K562 (cell line): ENCODE measurements around the gene BMAL1. TPM values are rescaled to one million over a fixed set of nuclear protein-coding genes. Genes with fewer than 3 reads are reported as not detected.

Experiments used
- ATAC-seq: fragments of 200-7000 bp; cut with Tn5 transposase; 3 replicates; pipeline ENCODE4 v1.9.1; 2020; ENCODE audit warnings: moderate library complexity
- BruUV-seq: library from RNA; stranded (reverse); fragments of 400-500 nt; replicated peaks from 2 replicates; lab custom pipeline; 2021; lab: Mats Ljungman, UMichigan
- CTCF ChIA-PET: fragments of 300-600 bp; formaldehyde crosslinking; extraction: SDS; loops from one replicate; lab custom pipeline; 2021; ENCODE audit warnings: low intra/inter-chr PET ratio; lab: Yijun Ruan, JAX
- POLR2A ChIA-PET: fragments of 300-600, 350-650 bp; sonication (Branson Sonifier 250); formaldehyde crosslinking; extraction: SDS; loops from one replicate; lab custom pipeline; 2021; ENCODE audit warnings: antibody characterized with exemption, inconsistent platforms; lab: Yijun Ruan, JAX
- DNase-seq, 4 experiments: peaks; one replicate each; pipeline versions ENCODE4 v3.0.0 to v3.0.0-alpha.2; 2011 to 2018; ENCODE audit warnings: low spot score in 3 of 4, mixed read lengths in 3 of 4; ENCODE audit errors: extremely low read depth in 1 of 4
- FAIRE-seq: peaks from 2 replicates; lab custom pipeline; 2011; peaks lifted over from hg19 to GRCh38; lab: Jason Lieb, UNC
- H2AFZ ChIP-seq: 2 replicates; pipeline ENCODE4 v1.6.0; 2011; ENCODE audit warnings: low read depth, low read length, control low read depth, inconsistent platforms
- H3K27ac ChIP-seq: fragments of 200-600 bp; 3 replicates; pipeline ENCODE4 v1.8.0; 2011; ENCODE audit warnings: low read depth, mild to moderate bottlenecking, control low read depth, inconsistent platforms, low read length, moderate library complexity, mixed read lengths; ENCODE audit errors: extremely low read depth
- H3K27me3 ChIP-seq, 2 experiments: fragments of 300-600 bp in 1 of 2; 2 replicates in 1 of 2; 3 replicates in 1 of 2; pipeline versions ENCODE4 v1.6.0 to v1.8.0; 2011; ENCODE audit warnings: inconsistent platforms in 2 of 2, low read length in 2 of 2, mild to moderate bottlenecking in 1 of 2, mixed read lengths in 1 of 2, moderate library complexity in 1 of 2; ENCODE audit not compliant: control insufficient read depth in 2 of 2, insufficient read depth in 2 of 2
- H3K36me3 ChIP-seq: fragments of 300-600 bp; 3 replicates; pipeline ENCODE4 v1.8.0; 2011; ENCODE audit warnings: mild to moderate bottlenecking, low read length, inconsistent platforms; ENCODE audit not compliant: control insufficient read depth, insufficient read depth
- H3K4me1 ChIP-seq, 2 experiments: fragments of 200-600 bp in 1 of 2; replicated peaks in 1 of 2; 2 replicates in 1 of 2; 3 replicates in 1 of 2; pipeline versions ENCODE4 v1.5.1 to v1.8.0; 2011; ENCODE audit warnings: inconsistent platforms in 2 of 2, low read length in 2 of 2, mild to moderate bottlenecking in 1 of 2, mixed read lengths in 1 of 2, moderate library complexity in 1 of 2; ENCODE audit not compliant: control insufficient read depth in 2 of 2, insufficient read depth in 2 of 2
- H3K4me2 ChIP-seq: 2 replicates; pipeline ENCODE4 v1.6.1; 2011; ENCODE audit warnings: low read length, control low read depth, inconsistent platforms, mixed read lengths; ENCODE audit not compliant: insufficient read depth
- H3K4me3 ChIP-seq: fragments of 200-600 bp; sonication (generic), shearing (Covaris generic); 2 replicates; pipeline ENCODE4 v1.5.1; 2016; ENCODE audit warnings: control low read depth, inconsistent platforms
- H3K79me2 ChIP-seq: fragments of 200-600 bp; 3 replicates; pipeline ENCODE4 v1.8.0; 2011; ENCODE audit warnings: low read length, inconsistent platforms; ENCODE audit not compliant: control insufficient read depth, insufficient read depth
- H3K9ac ChIP-seq, 2 experiments: 2 replicates each; pipeline versions ENCODE4 v1.6.0 to v1.6.1; 2011; ENCODE audit warnings: low read depth in 2 of 2, low read length in 2 of 2, control low read depth in 1 of 2, inconsistent platforms in 1 of 2, mild to moderate bottlenecking in 1 of 2, mixed read lengths in 1 of 2; ENCODE audit not compliant: insufficient read depth in 1 of 2
- H3K9me1 ChIP-seq: one replicate; pipeline ENCODE4 v1.6.0; 2011; ENCODE audit warnings: inconsistent platforms, mild to moderate bottlenecking, low read length, moderate library complexity; ENCODE audit not compliant: control insufficient read depth, insufficient read depth
- H3K9me3 ChIP-seq: replicated peaks from 2 replicates; pipeline ENCODE4 v1.5.1; 2011; ENCODE audit warnings: low read depth, low read length, inconsistent platforms; ENCODE audit not compliant: control insufficient read depth, insufficient read depth
- H4K20me1 ChIP-seq: replicated peaks from 2 replicates; pipeline ENCODE4 v1.6.1; 2011; ENCODE audit warnings: low read length, inconsistent platforms, mixed read lengths; ENCODE audit not compliant: control insufficient read depth, insufficient read depth
- CBFA2T2 ChIP-seq: fragments of 450-650 bp; conservative IDR thresholded peaks from 2 replicates; pipeline ENCODE4 v1.6.1; 2017; ENCODE audit warnings: mild to moderate bottlenecking
- DNMT1 ChIP-seq: fragments of 450-650 bp; IDR thresholded peaks from 2 replicates; pipeline ENCODE4 v1.6.1; 2016; ENCODE audit warnings: antibody characterized with exemption, mild to moderate bottlenecking
- EP400 ChIP-seq: fragments of 450-650 bp; IDR thresholded peaks from 2 replicates; pipeline ENCODE4 v1.6.1; 2017; ENCODE audit warnings: antibody characterized with exemption, mild to moderate bottlenecking, moderate library complexity
- FOXK1 ChIP-seq: sonication (generic); formaldehyde crosslinking; IDR thresholded peaks from 2 replicates; pipeline ENCODE4 v1.8.0; 2022; ENCODE audit warnings: missing genetic modification reagents, mild to moderate bottlenecking, borderline replicate concordance
- NELFE ChIP-seq: IDR thresholded peaks from 2 replicates; pipeline ENCODE4 v1.6.1; 2011; ENCODE audit warnings: mild to moderate bottlenecking; ENCODE audit not compliant: insufficient read depth, insufficient read length
- RAD51 ChIP-seq: fragments of 450-650 bp; IDR thresholded peaks from 2 replicates; pipeline ENCODE4 v1.7.1; 2016; ENCODE audit warnings: low read depth, mild to moderate bottlenecking, borderline replicate concordance
- SIN3B ChIP-seq: fragments of 450-650 bp; IDR thresholded peaks from 2 replicates; pipeline ENCODE4 v1.6.1; 2017; ENCODE audit warnings: low read depth, mild to moderate bottlenecking, moderate library complexity
- SRSF9 ChIP-seq: fragments of 200-400 bp; formaldehyde crosslinking; IDR thresholded peaks from 2 replicates; pipeline ENCODE4 v1.6.1; 2017; ENCODE audit warnings: low read depth, low read length, borderline replicate concordance
- TEAD4 ChIP-seq, 2 experiments: sonication (generic) in 1 of 2; formaldehyde crosslinking in 1 of 2; IDR thresholded peaks; 2 replicates each; pipeline versions ENCODE4 v1.6.1 to v1.8.0; 2012 to 2022; ENCODE audit warnings: borderline replicate concordance in 1 of 2, inconsistent platforms in 1 of 2, low read length in 1 of 2, mild to moderate bottlenecking in 1 of 2, missing genetic modification reagents in 1 of 2
- ZBED1 ChIP-seq: IDR thresholded peaks from 2 replicates; pipeline ENCODE4 v1.6.1; 2014
- ZNF232 ChIP-seq: sonication (generic); formaldehyde crosslinking; IDR thresholded peaks from 2 replicates; pipeline ENCODE4 v1.8.0; 2022; ENCODE audit warnings: mild to moderate bottlenecking, missing genetic modification reagents
- ZNF780A ChIP-seq: fragments of 250-450 bp; sonication (Bioruptor Pico); IDR thresholded peaks from 2 replicates; pipeline ENCODE4 v1.5.0; 2021; ENCODE audit warnings: mild to moderate bottlenecking
- WGBS: fragments of 100-300 bp; shearing (Covaris generic); methylation state at CpG from one replicate; pipeline ENCODE4 v1.1.6; 2016; ENCODE audit warnings: low coverage, mixed read lengths; ENCODE audit not compliant: insufficient coverage; ENCODE audit errors: missing lambda C conversion rate; 5-methylcytosine and 5-hydroxymethylcytosine counted together
- in situ Hi-C: fragments of 300-500 bp; cut with MboI; formaldehyde crosslinking; loops from 4 replicates; pipeline ENCODE4 v1.15.0; 2018; ENCODE audit warnings: inconsistent platforms, mixed read lengths
- intact Hi-C: fragments of 100-400 bp; cut with micrococcal nuclease; formaldehyde crosslinking; loops from 2 replicates; pipeline ENCODE4 v1.14.2; 2022
- polyA plus RNA-seq, 8 experiments: library from polyadenylated mRNA; depleted of rRNA in 4 of 8; stranded (reverse) in 5 of 8; unstranded in 3 of 8; fragments of >200 nt; fragmentation: Nextera tagmentation in 2 of 8; fragmentation: Illumina TruSeq in 1 of 8; extraction: Ambion mirVana in 2 of 8; extraction: Trizol in 1 of 8; gene quantifications; 2 replicates each; pipeline versions ENCODE4 v1.2.1 to v1.2.3, GENCODE V29; 2011 to 2014; ENCODE audit warnings: inconsistent platforms in 1 of 8, missing spikeins in 1 of 8
- total RNA-seq, 7 experiments: library from RNA; depleted of rRNA in 6 of 7; stranded (reverse); fragments of >200 nt in 6 of 7; fragmentation: Illumina TruSeq in 2 of 7; extraction: Trizol in 2 of 7; gene quantifications; 2 replicates each; pipeline versions ENCODE4 v1.2.1 to v1.2.3, GENCODE V29; 2011 to 2021; ENCODE audit warnings: low replicate concordance in 1 of 7
- TF ChIP-seq, protein P1 (sequence below): fragments of 250-450 bp; sonication (Bioruptor Pico); IDR thresholded peaks from 2 replicates; pipeline ENCODE4 v1.4.0; 2020; ENCODE audit warnings: mild to moderate bottlenecking, moderate library complexity
- TF ChIP-seq, protein P2 (sequence below): fragments of 450-650 bp; IDR thresholded peaks from 2 replicates; pipeline ENCODE4 v1.7.0; 2016; ENCODE audit warnings: borderline replicate concordance
- TF ChIP-seq, protein P3 (sequence below): fragments of 450-650 bp; conservative IDR thresholded peaks from 2 replicates; pipeline ENCODE4 v1.6.1; 2016; ENCODE audit warnings: missing genetic modification characterization, low read depth, mild to moderate bottlenecking, control low read depth, missing compliant biosample characterization
- TF ChIP-seq, protein P4 (sequence below): fragments of 250-450 bp; sonication (Bioruptor Pico); IDR thresholded peaks from 2 replicates; pipeline ENCODE4 v1.8.0; 2022; ENCODE audit warnings: inconsistent platforms, mild to moderate bottlenecking, moderate library complexity, borderline replicate concordance

BMAL1 gene
- total and polyA plus RNA-seq, 9 of the 15 experiments (the other 6 are each of a cell fraction or from before 2014, with no cell fraction given), result 0.14 to 2.4 (median 0.64) TPM

DNA sequence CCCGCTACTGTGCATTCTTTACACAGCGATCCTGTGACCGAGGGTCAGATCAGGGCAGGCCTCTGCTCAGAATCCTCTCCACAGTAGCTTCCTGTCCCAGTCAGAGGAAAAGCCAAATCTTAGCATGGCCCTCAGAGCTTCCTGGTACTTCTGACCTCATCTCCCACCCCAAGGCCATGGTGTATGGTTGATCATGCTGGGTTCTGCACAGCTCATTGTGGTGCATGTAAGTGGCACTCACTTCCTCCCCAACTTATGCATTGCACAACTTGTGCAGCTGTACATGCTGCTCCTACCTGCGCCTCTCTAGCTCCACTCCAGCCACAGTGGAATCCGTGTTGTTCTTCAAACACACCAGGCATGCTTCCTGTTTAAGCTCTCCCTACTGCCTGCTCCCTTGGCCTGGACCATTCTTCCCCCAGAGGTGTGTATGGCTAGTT is 20.3 kb downstream of the BMAL1 start:
- in situ Hi-C loops, result no loop called here
- FAIRE-seq (no peak), DNase-seq (no peak), ATAC-seq (no peak)
- intact Hi-C loops, result no loop called here
- H2AFZ ChIP-seq, result no peak overlapping the region
- WGBS, result 2% methylated on average over 5 of the region's 5 CpGs
- H3K4me3 ChIP-seq, result no peak overlapping the region
- no peak overlapping the region for H3K9ac ChIP-seq
- H3K9me3 ChIP-seq, result no peaks in the 10 kb centered on the region; the same call in 1 of the 2 replicates
- H3K4me1 ChIP-seq, result no peaks in the 10 kb centered on the region
- no peaks in the 10 kb centered on the region for H3K9me1 ChIP-seq
- CTCF ChIA-PET, result no interaction called here
- H3K4me2 ChIP-seq, result no peak overlapping the region
- no peak overlapping the region for H3K27ac ChIP-seq
- H3K36me3 ChIP-seq, result no peaks in the 10 kb centered on the region
- H4K20me1 ChIP-seq, result no peaks in the 10 kb centered on the region
- peaks cover 0 to 22% of the 10 kb centered on the region in 2 experiments; a peak in 2 of 5 replicates for H3K27me3 ChIP-seq
- POLR2A ChIA-PET, result interaction anchor here (0.5 to 1.1 kb wide), 3 partner anchors 14 to 236 kb away, joined by 3 to 4 read pairs (median 3); no protein-coding TSS in a partner anchor
- no peaks in the 10 kb centered on the region for H3K79me2 ChIP-seq
- BruUV-seq, result no TSS peak
- no peak for TF ChIP-seq SIN3B
- no peak for TF ChIP-seq ZBED1
- no peak for TF ChIP-seq SRSF9
- TF ChIP-seq TEAD4 (IDR thresholded peaks at IDR 0.05; ENCODE audit: low read length), result no peak
- no peak for TF ChIP-seq TEAD4 (CRISPR knock-in tag; IDR thresholded peaks at IDR 0.05; ENCODE audit: borderline replicate concordance)
- TF ChIP-seq, protein P1, sequence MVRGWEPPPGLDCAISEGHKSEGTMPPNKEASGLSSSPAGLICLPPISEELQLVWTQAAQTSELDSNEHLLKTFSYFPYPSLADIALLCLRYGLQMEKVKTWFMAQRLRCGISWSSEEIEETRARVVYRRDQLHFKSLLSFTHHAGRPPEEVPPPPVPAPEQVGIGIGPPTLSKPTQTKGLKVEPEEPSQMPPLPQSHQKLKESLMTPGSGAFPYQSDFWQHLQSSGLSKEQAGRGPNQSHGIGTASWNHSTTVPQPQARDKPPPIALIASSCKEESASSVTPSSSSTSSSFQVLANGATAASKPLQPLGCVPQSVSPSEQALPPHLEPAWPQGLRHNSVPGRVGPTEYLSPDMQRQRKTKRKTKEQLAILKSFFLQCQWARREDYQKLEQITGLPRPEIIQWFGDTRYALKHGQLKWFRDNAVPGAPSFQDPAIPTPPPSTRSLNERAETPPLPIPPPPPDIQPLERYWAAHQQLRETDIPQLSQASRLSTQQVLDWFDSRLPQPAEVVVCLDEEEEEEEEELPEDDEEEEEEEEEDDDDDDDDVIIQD (CRISPR knock-in tag), result no peak
- TF ChIP-seq, protein P2, sequence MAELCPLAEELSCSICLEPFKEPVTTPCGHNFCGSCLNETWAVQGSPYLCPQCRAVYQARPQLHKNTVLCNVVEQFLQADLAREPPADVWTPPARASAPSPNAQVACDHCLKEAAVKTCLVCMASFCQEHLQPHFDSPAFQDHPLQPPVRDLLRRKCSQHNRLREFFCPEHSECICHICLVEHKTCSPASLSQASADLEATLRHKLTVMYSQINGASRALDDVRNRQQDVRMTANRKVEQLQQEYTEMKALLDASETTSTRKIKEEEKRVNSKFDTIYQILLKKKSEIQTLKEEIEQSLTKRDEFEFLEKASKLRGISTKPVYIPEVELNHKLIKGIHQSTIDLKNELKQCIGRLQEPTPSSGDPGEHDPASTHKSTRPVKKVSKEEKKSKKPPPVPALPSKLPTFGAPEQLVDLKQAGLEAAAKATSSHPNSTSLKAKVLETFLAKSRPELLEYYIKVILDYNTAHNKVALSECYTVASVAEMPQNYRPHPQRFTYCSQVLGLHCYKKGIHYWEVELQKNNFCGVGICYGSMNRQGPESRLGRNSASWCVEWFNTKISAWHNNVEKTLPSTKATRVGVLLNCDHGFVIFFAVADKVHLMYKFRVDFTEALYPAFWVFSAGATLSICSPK, result no peak
- TF ChIP-seq FOXK1 (CRISPR knock-in tag), result no peak
- no peak for TF ChIP-seq ZNF780A (CRISPR knock-in tag)
- TF ChIP-seq, protein P3, sequence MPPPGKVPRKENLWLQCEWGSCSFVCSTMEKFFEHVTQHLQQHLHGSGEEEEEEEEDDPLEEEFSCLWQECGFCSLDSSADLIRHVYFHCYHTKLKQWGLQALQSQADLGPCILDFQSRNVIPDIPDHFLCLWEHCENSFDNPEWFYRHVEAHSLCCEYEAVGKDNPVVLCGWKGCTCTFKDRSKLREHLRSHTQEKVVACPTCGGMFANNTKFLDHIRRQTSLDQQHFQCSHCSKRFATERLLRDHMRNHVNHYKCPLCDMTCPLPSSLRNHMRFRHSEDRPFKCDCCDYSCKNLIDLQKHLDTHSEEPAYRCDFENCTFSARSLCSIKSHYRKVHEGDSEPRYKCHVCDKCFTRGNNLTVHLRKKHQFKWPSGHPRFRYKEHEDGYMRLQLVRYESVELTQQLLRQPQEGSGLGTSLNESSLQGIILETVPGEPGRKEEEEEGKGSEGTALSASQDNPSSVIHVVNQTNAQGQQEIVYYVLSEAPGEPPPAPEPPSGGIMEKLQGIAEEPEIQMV (tag), result no peak
- TF ChIP-seq CBFA2T2, result no peak
- TF ChIP-seq, protein P4, sequence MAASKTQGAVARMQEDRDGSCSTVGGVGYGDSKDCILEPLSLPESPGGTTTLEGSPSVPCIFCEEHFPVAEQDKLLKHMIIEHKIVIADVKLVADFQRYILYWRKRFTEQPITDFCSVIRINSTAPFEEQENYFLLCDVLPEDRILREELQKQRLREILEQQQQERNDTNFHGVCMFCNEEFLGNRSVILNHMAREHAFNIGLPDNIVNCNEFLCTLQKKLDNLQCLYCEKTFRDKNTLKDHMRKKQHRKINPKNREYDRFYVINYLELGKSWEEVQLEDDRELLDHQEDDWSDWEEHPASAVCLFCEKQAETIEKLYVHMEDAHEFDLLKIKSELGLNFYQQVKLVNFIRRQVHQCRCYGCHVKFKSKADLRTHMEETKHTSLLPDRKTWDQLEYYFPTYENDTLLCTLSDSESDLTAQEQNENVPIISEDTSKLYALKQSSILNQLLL (CRISPR knock-in tag), result no peak
- no peak for TF ChIP-seq ZNF232 (CRISPR knock-in tag)
- TF ChIP-seq EP400, result no peak
- no peak for TF ChIP-seq DNMT1
- TF ChIP-seq NELFE, result no peak
- TF ChIP-seq RAD51, result no peak
